Muscle of back (tissue), 11 donors: ENCODE data around the gene TEDC1. TPM values are rescaled to one million over a fixed set of nuclear protein-coding genes. Genes with fewer than 3 reads are reported as not detected.
A peak's percentile ranks its signal among the peaks of the same experiment; 100 is the strongest.

Source experiments
- DNase-seq, 3 donors: peaks; one replicate each; pipeline versions ENCODE4 v3.0.0 to v3.0.0-alpha.2; 2013
- polyA plus RNA-seq, 10 donors: library from polyadenylated mRNA; unstranded; fragments of 120-200 nt; gene quantifications; one replicate each; pipeline ENCODE4 v1.2.1, GENCODE V29; 2013; ENCODE audit not compliant: insufficient read length in 10 of 10

The TEDC1 gene
- polyA plus RNA-seq, 10 donors: 3.4 to 8.7 (median 5.9) TPM

GRCh38 chr14:105473033-105473676 lies 17.9 kb upstream of the TEDC1 start:
- no peak for DNase-seq

- DNase-seq: peak; percentile 84 to 91 (median 87)
Measured at GRCh38 chr14:105473677-105474482, 17.2 kb upstream of the TEDC1 start.

GRCh38 chr14:105474483-105475268 lies 16.4 kb upstream of the TEDC1 start, which contains the start of gene CRIP2:
CRIP2 (plus strand) TSS chr14:105474821; CDS start chr14:105474863, 42 bp downstream.
- DNase-seq: peak in 1 of 3 donors; percentile 72

DNA sequence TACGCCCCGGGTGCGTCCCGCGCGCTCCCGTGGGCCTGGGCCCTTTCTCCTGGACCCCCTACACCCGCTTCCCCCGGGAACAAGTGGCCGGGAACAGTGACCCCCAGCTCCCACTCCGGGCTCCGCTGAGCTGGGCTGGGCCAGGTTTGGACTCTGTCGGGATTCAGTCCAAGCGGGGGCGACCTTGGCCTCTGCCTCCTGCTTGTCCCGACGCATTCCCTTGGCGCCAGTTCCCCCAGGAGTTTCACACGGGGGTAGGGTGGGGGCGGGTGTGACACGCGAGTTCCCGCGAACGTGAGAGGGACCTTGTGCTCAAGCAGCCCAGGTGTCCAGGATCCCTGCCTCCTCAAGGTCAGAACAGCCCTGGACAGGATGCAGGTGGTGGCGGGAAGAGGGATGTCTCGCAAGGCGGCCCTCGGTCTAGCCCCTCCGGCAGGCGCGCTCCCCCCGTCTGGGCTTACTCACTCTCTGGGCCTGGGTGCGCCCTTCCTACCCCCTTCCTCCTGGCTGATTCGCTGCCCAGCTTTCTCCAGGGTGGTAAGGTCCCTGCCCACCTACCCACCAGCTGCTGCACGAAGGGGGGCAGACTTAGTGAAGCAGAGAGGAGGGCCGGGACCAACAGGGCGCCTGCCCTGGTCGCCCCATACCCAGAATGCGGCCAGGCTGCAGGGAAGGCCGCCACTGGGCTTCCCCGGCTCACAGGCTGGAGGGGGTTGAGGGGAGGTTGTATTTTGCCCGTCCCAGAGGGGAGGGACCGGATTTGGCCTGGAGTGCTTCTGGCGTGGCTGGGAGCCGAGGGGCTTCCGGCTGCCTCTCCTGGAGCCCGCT lies 15.6 kb upstream of the TEDC1 start:
- DNase-seq: peak in 1 of 3 donors; percentile 84

- DNase-seq: peak; percentile 39 to 80 (median 70)
Measured at GRCh38 chr14:105476097-105476830, 14.8 kb upstream of the TEDC1 start.

GRCh38 chr14:105476831-105477659 lies 14.0 kb upstream of the TEDC1 start:
- DNase-seq: peak in 1 of 3 donors; percentile 53

DNA sequence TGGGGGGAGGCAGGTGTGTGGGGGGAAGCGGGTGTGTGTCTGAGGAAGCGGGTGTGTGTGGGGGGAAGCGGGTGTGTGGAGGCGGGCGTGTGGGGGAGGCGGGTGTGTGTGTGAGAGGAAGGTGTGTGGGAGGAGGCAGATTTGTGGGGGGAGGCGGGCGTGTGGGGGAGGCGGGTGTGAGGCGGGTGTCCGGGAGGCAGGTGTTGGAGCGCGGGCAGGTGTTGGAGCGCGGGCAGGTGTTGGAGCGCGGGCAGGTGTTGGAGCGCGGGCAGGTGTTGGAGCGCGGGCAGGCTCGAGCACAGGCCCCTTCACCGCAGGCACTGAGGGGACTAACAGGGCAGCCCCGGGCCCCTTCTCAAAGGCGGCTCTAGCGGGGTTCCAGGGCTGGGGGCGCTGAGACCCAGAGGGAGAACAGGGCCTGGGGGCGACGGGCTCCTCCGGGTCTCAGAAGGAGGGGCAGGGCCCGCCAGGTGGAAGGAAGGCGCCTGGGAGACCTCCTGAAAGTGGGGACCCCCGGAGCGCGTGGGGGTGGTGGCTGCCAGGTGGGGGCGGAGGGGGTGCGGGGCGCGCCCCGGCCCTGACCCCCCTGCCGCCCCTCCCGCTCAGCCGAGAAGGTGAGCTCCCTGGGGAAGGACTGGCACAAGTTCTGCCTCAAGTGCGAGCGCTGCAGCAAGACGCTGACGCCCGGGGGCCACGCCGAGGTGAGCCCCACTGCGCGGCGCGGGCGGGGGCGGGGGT lies 13.2 kb upstream of the TEDC1 start:
- DNase-seq: no peak

- no peak for DNase-seq
Measured at GRCh38 chr14:105478398-105479251, 12.4 kb upstream of the TEDC1 start.

GRCh38 chr14:105479431-105480158 lies 11.5 kb upstream of the TEDC1 start:
- no peak for DNase-seq

DNA sequence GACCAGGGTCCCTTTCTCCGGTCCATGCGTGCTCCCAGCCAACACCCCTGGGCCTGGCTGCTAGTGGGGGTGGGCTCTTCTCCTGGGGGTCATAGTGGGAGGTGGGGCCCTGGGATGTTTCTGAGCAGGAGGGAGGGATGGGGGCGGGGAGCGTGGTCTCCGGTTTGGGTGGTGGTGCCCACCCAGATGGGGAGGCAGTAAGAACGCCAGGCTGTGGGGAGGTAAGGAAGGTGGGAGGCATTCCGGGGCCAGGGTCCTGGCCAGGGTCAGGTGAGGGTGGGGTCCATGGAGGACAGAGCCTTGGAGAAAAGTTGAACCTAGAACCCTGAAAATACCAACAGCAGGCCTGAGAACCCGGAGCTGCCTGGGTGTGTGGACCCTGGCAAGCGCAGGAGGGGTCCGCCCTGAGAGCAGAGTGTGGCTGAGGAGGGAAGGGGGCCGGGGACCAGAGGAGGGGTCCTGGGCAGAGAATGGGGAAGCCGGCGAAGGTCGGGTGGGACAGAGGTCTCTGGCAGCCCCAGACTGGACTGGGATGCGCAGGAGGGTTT lies 10.8 kb upstream of the TEDC1 start:
- DNase-seq: peak in 1 of 3 donors; percentile 59

GRCh38 chr14:105480807-105481801 lies 9.9 kb upstream of the TEDC1 start:
- DNase-seq: peak; percentile 87 to 96 (median 94)

GRCh38 chr14:105481886-105482457 lies 9.1 kb upstream of the TEDC1 start:
- peak; percentile 95 to 98 (median 96) for DNase-seq

DNA sequence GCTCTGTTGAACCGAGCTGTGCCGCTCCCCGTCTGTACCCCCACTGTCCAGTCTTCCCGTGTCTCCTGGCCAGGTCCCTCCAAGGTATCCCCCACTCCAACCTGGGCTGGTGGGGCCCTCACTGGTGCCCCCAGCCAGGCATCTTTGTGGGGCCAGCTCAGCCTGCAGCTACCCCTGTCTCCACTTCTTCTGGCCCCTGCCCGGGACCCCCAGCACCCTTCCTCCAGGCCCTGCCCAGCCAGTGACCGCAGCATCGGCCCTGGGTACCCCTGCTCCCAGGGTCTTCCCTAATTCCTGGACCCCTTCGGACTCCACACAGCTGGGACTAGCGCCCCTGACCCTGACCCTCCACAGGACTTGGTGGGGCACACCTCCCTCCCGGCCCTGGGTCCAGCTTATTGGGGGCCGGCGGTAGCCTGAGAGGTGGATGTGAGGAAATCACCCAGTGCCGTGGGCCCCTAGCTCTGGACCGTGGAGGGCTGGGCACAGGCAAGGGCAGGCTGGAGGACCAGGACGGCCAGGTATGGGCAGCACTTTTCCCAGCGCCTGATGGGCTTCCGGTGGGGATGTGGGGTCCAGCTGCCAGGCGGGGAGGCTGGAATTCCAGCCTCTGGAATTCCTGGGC lies 8.4 kb upstream of the TEDC1 start:
- no peak for DNase-seq

DNA sequence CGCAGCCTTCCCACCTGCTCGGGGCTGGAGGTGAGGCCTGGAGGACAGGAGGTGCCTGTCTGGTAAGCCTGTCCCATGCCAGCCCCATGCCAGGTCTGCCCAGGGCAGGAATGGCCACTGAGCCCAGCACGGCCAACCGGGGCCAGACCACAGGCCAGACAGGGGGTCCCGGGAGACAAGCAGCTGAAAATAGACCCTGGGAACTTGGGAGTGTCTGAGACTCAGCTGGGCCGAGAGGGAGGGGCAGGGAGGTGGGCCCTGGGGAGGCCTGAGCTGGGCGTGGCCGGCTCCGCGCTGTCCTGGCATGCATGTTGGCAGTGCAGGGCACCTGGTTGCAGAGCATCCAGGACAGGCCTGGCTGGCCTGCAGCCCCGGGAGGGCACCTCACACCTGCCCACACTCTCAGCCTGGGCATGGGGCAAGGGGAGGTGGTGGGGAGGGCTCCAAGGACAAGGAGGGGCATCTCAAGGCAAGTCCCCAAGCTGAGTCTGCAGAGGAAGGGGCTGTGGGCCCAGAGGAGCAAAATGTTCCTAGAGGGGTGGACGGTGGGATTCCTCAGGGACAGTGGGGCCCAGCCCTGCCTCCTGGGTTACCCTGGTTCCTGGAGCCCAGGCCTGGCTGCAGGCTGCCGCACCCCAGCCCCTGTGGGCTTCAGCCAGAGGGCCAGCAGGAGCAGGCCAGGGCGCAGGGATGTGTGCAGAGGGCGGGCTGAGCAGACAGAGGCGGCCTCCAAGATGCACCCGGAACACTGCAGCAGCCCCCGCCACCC lies 7.6 kb upstream of the TEDC1 start:
- DNase-seq: peak in 1 of 3 donors; percentile 60
